GM21360 (cell line): ENCODE data around the gene EPC2.
"Not testable (repeated sequence)": the region's sequence is repeated elsewhere in the genome, so short reads cannot be mapped to it uniquely, and the experiment has no call there.

Source experiments
- ATAC-seq: cut with Tn5 transposase; IDR thresholded peaks from one replicate; pipeline ENCODE4 v1.9.1; 2021; ENCODE audit warnings: mild to moderate bottlenecking, moderate library complexity; ENCODE audit not compliant: unreplicated experiment

The EPC2 gene

DNA sequence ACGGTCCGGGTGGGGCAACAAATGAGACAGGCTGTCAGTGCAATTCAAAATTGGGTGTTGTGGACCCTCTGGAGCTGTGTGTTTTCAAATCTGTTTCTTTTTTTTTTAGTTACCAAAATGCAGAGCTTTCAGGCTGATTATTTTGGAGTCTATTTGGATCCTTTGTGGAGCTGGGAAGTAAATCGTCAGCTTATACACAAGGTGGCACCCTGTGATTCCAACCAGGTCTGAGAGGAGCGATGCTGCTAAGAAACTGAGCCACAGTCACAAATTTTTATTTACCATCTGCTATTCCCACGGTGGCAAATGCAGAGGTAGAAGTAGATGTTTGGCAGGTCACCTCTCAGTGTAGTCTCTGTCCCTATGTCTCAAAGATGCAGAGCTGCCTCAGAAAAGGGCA, 3.8 kb upstream of the EPC2 start:
- no peak for ATAC-seq

DNA sequence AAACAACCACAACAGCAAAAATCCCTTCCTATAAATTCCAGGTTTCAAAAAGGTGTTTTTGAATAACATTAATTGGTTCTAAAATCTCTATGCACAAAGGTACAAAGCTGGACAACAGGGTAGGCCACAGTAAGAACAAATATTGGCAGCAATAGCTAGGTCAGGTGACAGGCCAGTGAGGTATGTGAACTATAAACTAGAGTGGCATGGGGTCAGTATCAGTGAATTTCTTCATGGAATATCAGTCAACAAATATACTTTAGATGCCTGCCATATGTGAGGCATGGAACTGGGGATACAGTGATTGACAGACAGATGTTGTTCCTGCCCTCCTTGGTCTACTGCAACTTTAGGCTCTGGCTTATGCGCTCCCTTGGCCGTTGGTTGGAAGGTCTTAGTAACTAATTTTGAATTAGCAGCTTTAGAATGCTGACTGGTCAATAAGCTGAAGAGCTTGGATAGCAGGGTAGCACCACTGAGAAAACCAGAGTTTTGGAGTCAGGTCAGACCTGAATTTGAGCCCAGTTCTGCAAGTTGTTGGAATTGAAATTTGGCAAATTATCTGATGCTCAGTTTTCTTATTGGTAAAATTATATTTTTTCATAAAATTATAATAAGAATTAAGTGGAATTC, 2.3 kb upstream of the EPC2 start:
- ATAC-seq, result no peak

DNA sequence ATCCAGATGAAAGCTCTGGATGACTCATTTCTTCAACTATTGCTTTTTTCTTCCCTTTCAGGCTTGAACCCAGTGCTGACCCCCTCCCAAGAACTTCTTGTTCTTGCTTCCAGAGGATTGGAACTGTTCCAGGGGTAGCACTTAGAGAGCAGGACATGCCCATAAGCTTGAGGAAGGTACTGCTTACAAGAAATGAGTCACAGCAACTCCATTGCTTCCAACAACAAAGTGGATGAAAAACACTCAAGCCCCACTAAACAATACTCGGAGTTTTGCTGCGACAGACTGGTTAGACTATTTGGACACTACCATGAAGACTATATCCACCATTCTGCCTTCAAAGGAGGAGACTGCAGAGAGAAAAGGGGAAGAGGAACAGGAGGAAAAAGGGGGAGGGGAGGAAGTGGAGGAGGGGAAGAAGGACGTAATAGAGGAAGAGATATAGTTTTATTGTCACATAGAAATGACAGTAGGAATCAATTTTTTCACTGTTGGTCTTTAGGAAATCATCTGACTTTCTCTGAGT, 1.6 kb upstream of the EPC2 start:
- no peak for ATAC-seq

- peak; percentile 35 for ATAC-seq
Observed at GRCh38 chr2:148643421-148643820, 1.1 kb upstream of the EPC2 start.

- ATAC-seq, result peak; percentile 47
Observed at GRCh38 chr2:148644883-148645538, 460 bp downstream of the EPC2 start.

- peak; percentile 31 for ATAC-seq
Observed at GRCh38 chr2:148645539-148646230, 1.1 kb downstream of the EPC2 start.

- no peak for ATAC-seq
Observed at GRCh38 chr2:148646231-148646559, 1.6 kb downstream of the EPC2 start.

DNA sequence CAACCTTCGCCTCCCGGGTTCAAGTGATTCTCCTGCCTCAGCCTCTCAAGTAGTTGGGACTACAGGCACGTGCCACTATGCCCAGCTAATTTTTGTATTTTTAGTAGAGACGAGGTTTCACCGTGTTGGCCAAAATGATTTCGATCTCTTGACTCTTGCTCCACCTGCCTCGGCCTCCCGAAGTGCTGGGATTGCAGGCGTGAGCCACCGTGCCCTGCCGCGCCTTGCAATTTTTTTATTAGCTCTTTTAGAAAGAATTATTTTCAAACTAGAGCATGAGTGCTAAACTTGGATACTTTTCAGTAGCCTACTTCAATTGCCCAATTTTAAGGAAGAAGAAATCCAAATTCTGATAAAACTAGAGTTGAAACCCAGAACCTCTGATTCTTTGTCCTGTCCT, 3.2 kb downstream of the EPC2 start:
- not testable (repeated sequence) for ATAC-seq

GRCh38 chr2:148649936-148650335, 5.4 kb downstream of the EPC2 start:
- no peak for ATAC-seq

DNA sequence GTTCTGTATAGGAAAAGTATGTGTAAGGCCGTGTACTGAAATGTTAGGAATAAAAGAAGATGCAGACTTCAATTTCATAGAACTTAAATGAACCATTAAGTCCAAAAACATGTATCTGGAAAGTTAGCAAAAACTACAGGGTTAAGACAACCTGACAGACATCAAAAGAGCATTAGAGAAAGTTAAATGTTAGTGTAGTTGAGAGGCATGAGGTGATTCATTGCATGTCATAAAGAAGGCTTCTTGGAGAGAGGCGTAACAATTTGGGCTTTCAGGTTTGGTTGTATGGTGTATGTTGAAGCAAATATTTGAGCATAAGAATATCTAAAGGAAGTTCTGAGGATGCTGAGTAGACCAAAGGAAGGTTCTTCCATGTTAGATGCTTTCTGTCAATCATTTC, 6.3 kb downstream of the EPC2 start:
- no peak for ATAC-seq

DNA sequence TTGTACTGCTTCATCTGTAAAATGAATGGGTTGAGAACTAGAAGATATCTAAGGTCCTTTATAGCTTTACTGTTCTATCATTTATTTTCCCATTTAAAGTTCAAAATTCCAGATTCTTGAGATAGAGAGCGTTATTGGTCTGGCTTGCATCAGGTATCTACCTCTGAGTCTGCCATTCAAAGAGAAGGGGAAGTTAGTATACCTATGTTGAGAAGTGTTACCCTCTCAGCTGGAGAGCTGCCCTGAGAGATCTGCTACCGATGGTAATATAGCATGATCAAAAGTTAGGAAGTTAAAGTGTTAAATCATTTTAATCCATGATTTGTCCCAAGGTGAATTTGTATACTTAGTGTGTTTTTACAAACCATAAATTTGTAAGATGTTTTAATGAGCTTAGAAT, 7.4 kb downstream of the EPC2 start:
- no peak for ATAC-seq

DNA sequence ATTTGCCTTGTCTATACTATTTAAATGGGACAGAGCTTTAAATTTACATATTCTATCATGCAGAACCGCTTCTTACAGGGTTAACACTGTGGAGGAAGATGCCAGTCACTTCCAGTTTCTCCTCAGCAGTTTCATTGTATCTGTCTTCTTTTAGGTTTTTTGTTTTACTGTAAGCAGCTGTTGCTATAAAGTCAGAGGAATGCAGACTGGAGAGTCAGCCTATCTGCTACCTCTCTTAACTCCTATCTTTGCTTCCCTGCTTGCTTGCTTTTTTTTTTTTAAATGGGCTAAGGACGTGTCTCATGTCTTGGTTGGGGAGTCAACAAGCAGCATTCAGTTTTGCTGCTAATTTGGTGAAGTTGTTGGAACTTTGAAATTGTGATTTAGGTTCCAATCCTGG, 8.9 kb downstream of the EPC2 start:
- ATAC-seq, result peak; percentile 87

- ATAC-seq, result no peak
Observed at GRCh38 chr2:148654435-148654834, 9.9 kb downstream of the EPC2 start.

DNA sequence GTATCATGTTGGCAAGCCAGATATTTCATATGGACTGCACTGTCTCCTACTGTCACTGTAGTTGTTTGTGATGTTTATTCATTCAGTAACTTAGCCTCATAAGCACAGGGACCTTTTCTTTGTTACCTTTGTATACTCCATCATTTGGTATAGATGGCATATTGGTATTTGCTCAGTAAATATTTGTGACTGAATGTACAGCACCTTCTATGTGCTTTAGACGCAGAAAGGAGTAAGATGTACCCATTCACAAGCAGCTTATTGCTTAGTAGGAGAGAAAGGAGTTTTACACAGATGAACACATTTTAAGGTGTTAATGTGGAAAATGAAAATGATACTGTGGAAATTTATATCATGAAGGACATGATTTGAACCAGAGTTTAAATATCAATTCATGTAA, 12.0 kb downstream of the EPC2 start:
- ATAC-seq, result no peak

- peak; percentile 92 for ATAC-seq
Observed at GRCh38 chr2:148658807-148659722, 14.5 kb downstream of the EPC2 start.

DNA sequence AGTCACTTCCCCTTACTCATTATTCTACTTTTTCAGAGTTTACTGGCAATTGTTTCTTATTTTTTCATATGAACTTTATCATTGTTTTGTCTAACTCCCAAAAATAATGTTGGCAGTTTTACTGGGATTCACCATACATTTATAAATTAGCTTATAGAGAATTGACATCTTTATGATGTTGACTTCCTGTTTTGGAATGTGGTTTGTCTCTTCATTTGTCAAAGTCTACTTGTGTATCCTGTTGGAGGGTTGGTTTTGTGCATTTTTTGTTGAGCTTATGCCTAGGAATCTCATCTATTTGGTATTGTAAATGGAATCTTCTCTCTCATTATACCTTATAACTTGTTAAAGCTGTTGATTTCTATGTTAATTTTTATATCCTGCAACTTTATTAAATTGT, 16.4 kb downstream of the EPC2 start:
- ATAC-seq, result no peak

DNA sequence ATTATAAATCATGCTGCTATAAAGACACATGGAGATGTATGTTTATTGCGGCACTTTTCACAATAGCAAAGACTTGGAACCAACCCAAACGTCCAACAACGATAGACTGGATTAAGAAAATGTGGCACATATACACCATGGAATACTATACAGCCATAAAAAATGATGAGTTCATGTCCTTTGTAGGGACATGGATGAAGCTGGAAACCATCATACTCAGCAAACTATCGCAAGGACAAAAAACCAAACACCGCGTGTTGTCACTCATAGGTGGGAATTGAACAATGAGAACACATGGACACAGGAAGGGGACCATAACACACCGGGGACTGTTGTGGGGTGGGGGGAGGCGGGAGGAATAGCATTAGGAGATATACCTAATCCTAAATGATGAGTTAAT, 17.8 kb downstream of the EPC2 start:
- ATAC-seq, result not testable (repeated sequence)

GRCh38 chr2:148664229-148664628, 19.7 kb downstream of the EPC2 start:
- no peak for ATAC-seq

DNA sequence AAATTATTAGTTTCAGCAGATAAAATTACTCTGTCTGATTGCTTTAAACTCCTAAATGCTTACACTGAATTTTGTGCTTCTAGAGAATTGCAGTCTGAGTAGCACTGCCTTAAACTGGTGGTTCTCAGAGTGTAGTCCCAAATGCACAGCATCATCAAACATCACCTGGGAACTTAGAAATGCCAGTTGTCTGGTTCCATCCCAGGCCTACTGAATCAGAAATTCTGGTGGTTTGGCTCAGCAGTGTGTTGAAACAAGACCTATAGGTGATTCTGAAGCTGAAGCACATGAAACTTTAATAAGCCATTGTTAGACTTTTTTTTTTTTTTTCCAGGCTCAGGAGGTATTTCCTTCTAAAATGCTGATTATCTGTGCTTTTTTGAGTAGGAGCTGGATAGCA, 22.0 kb downstream of the EPC2 start:
- ATAC-seq, result no peak

DNA sequence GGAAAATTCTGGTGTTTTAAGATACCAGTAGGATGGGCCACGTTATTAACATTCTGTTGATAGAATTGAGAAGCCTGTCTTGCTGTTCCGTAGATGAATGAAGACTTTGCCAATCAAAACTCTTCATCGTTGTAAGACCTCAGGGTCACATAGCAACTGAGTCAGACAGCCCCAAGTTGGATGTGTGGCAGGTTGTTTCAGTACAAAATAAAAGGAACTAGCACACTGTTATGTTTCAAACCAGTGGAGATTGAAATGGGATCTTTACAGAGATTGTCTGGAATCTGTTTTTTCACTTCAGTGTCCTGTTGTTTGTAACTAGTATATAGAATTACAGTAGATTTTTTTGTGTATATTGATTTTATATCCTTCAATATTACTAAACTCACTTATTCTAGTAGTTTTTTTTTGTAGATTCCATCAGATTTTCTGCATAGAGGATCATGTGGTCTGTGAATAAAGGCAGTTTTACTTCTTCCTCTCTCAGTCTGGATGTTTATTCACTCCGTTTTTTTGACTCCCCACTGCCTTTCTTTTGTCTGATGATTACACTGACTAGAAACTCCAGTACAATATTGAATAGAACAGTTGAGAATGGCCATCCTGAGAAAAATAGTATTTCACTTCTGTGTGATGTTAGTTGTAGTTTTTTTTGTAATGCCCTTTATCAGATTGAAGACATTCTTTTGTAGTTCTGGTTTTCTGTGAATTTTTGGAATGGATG, 22.7 kb downstream of the EPC2 start:
- ATAC-seq, result no peak

DNA sequence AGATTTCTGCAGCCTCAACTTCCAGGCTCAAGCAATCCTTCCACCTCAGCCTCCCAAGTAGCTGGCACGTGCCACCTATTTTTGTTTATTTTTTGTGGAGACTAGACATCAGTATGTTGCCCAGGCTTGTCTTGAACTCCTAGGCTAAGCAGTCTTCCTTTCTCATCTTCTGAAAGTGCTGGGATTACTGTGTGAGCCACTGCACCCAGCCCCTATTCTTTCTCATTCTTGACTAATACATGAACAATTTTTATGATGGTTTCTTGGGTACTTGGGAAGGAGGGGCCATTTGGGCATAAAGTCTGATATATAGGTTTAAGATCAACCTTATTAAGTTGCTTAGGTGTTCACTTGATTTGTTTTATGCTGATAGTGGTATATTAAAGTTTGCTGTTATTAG, 26.2 kb downstream of the EPC2 start:
- no peak for ATAC-seq
